Thymus (tissue), 11 donors: ENCODE results near the gene FLNC. TPM values are rescaled to one million over a fixed set of nuclear protein-coding genes. Genes with fewer than 3 reads are reported as not detected.

ENCODE experiments used
- DNase-seq, 9 donors: peaks; one replicate each; pipeline ENCODE4 v3.0.0-alpha.2; 2013; ENCODE audit warnings: low spot score in 9 of 9, low read depth in 6 of 9, missing footprints in 1 of 9
- H3K27ac ChIP-seq, 2 donors: one replicate each; pipeline ENCODE4 v1.5.1; 2013; ENCODE audit warnings: control low read depth in 1 of 2, low read depth in 1 of 2, low read length in 1 of 2, mild to moderate bottlenecking in 1 of 2, moderate library complexity in 1 of 2
- H3K27me3 ChIP-seq, 2 donors: one replicate each; pipeline ENCODE4 v1.5.1; 2013; ENCODE audit warnings: low read length in 1 of 2; ENCODE audit not compliant: control insufficient read depth in 2 of 2, insufficient read depth in 1 of 2
- H3K36me3 ChIP-seq, 2 donors: one replicate each; pipeline ENCODE4 v1.5.1; 2013; ENCODE audit warnings: low read length in 1 of 2, mild to moderate bottlenecking in 1 of 2, moderate library complexity in 1 of 2; ENCODE audit not compliant: control insufficient read depth in 2 of 2, insufficient read depth in 2 of 2
- H3K4me1 ChIP-seq, 2 donors: one replicate each; pipeline ENCODE4 v1.5.1; 2013; ENCODE audit warnings: low read length in 2 of 2; ENCODE audit not compliant: control insufficient read depth in 2 of 2, insufficient read depth in 2 of 2
- H3K4me3 ChIP-seq, 2 donors: one replicate each; pipeline ENCODE4 v1.5.1; 2013; ENCODE audit warnings: low read length in 2 of 2, control low read depth in 1 of 2, mild to moderate bottlenecking in 1 of 2
- H3K9me3 ChIP-seq, 2 donors: one replicate each; pipeline ENCODE4 v1.5.1; 2013; ENCODE audit warnings: low read length in 1 of 2, mild to moderate bottlenecking in 1 of 2; ENCODE audit not compliant: control insufficient read depth in 2 of 2, insufficient read depth in 1 of 2
- WGBS: extraction: QIAGEN DNeasy Blood & Tissue Kit; methylation state at CpG from one replicate; pipeline ENCODE4 v1.1.7; 2013; 5-methylcytosine and 5-hydroxymethylcytosine counted together
- polyA plus RNA-seq: library from polyadenylated mRNA; stranded (reverse); fragments of 200-250 nt; gene quantifications from one replicate; pipeline ENCODE4 v1.2.3, GENCODE V29; 2013
- total RNA-seq: library from RNA; stranded (reverse); fragments of 120-200 nt; gene quantifications from one replicate; pipeline ENCODE4 v1.2.4, GENCODE V29; 2013
- donor health status: healthy.

Gene FLNC
- total and polyA plus RNA-seq, 2 donors, result 0.71 to 0.96 TPM

- WGBS, result 94% methylated on average over 3 of the region's 3 CpGs
- peaks cover 0 to 1% of the 10 kb centered on the region in 2 donors for H3K9me3 ChIP-seq
- no peak for DNase-seq
- H3K36me3 ChIP-seq, result no peaks in the 10 kb centered on the region
- no peaks in the 10 kb centered on the region for H3K4me1 ChIP-seq
- H3K27ac ChIP-seq, result no peak overlapping the region
- H3K27me3 ChIP-seq, result peaks cover 18 to 36% of the 10 kb centered on the region in 2 donors
- H3K4me3 ChIP-seq, result no peak overlapping the region
These were observed 65.1 kb downstream of the FLNC start for GRCh38 chr7:128895320-128895719.

DNA sequence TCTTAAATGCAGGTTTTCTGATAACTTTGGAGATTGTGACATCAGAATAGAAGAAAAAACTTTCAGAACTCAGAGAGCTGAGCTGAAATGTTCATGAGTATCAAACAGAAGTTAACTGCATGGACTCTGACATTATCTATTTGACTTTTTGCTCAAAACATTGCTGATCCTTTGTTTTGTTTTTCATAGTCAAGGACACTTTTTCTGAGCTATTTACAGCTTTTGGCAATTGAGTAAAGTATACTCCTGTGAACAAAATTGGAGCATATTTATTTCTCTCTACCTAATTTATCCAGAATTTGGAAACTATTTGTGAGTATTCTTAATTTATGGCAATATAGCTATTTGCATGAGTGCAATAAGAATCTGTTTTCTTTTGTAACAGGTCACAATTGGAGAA, 69.2 kb downstream of the FLNC start:
- Histone ChIP-seq H3K36me3 (no peaks in the 10 kb centered on the region), H3K4me1 (peaks cover 0 to under 1% of the 10 kb centered on the region in 2 donors), H3K27ac (no peak overlapping the region), H3K27me3 (peaks cover 0 to 5% of the 10 kb centered on the region in 2 donors), H3K4me3 (no peak overlapping the region), H3K9me3 (no peaks in the 10 kb centered on the region)
- DNase-seq, result no peak

- Histone ChIP-seq H3K4me1 (peaks cover 0 to 2% of the 10 kb centered on the region in 2 donors), H3K4me3 (no peak overlapping the region), H3K36me3 (no peaks in the 10 kb centered on the region), H3K9me3 (no peaks in the 10 kb centered on the region), H3K27ac (no peak overlapping the region), H3K27me3 (peaks cover 0 to 5% of the 10 kb centered on the region in 2 donors)
- whole genome bisulfite sequencing, result 88% methylated on average over 1 of the region's 1 CpG
- DNase-seq, result no peak
These were observed 70.0 kb downstream of the FLNC start for GRCh38 chr7:128900237-128900636.

DNA sequence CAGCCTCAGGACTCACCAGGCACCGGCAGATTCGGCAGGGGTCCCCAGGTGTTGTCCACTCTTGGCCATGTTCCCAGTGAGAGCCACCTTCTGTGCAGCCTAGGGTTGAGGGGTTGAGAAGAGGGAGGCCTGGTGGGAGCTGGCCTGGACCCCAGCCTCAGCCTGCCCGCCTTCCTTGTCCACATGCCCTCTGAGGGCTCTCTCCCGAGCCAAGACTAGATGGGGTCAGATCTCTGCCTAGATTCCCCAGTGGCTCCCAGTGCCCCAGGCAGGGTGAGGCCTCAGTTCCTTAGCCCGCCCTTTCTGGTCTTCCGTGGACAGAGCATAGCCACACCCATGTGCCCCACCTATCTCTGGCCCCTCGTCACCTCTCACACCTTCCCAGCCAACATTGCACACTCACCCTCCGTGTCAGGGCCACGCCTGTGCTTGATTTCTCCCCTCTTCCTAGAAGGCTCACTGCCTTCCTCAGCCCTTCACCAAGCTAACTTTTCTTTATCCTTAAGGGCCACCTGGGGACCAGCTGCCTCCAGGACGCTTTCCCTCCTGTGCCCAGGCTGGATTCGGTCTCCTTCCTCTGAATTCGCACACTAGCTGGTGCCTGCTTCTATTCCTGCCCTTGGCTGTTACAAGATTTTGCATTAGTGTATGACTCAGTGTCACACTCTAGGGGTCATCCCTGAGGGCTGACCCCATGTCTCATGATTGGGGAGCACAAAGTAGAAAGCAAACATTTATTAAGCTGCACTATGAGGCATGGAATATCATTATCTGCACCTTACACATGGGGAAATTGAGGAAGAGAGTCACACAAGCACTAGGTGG, 72.8 kb downstream of the FLNC start:
- no peak overlapping the region for H3K4me3 ChIP-seq
- 93% methylated on average over 12 of the region's 12 CpGs for WGBS
- DNase-seq, result no peak
- peaks cover 0 to 16% of the 10 kb centered on the region in 2 donors for H3K27me3 ChIP-seq
- no peak overlapping the region for H3K27ac ChIP-seq
- no peaks in the 10 kb centered on the region for H3K36me3 ChIP-seq
- no peaks in the 10 kb centered on the region for H3K9me3 ChIP-seq
- peaks cover 0 to 2% of the 10 kb centered on the region in 2 donors for H3K4me1 ChIP-seq

DNA sequence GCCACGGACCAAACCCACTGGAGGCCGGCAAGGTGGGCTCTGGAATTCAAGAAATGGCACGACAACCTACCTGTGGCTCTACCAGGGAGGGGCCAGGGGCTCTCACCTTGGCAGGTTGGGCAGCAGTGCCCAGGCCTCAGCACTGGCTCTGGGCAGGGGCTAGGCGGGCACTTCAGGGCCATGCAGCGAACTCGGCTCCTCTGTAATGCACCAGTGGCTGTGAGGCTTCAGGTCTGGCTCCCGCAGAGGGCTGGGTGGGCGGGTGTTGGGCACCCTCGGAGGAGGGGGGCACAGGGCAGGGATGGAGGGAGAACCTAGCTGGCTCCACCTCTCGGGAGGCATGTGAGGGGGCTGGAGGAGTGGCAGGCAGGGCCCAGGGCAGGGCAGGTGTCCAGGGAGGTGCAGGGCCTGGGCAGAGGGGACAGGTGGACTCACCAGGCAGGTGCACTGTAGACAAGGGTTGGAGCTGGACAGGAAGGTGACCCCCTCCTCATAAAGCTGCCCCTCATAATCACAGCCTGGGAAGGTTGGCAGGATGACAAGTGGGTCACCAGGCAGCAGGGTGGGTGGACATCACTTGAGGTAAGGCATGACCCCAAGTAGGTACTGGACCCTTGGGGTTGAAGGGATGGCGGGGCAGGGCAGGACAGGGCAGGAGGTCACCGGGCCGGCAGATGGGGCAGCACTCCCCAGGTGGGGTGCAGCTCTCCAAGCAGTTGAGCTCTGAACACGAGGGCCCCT, 73.6 kb downstream of the FLNC start:
- 90% methylated on average over 14 of the region's 14 CpGs for WGBS
- DNase-seq, result no peak
- Histone ChIP-seq H3K27me3 (peaks cover 0 to 22% of the 10 kb centered on the region in 2 donors), H3K4me3 (no peak overlapping the region), H3K36me3 (no peaks in the 10 kb centered on the region), H3K4me1 (peaks cover 0 to 2% of the 10 kb centered on the region in 2 donors), H3K27ac (no peak overlapping the region), H3K9me3 (no peaks in the 10 kb centered on the region)

DNA sequence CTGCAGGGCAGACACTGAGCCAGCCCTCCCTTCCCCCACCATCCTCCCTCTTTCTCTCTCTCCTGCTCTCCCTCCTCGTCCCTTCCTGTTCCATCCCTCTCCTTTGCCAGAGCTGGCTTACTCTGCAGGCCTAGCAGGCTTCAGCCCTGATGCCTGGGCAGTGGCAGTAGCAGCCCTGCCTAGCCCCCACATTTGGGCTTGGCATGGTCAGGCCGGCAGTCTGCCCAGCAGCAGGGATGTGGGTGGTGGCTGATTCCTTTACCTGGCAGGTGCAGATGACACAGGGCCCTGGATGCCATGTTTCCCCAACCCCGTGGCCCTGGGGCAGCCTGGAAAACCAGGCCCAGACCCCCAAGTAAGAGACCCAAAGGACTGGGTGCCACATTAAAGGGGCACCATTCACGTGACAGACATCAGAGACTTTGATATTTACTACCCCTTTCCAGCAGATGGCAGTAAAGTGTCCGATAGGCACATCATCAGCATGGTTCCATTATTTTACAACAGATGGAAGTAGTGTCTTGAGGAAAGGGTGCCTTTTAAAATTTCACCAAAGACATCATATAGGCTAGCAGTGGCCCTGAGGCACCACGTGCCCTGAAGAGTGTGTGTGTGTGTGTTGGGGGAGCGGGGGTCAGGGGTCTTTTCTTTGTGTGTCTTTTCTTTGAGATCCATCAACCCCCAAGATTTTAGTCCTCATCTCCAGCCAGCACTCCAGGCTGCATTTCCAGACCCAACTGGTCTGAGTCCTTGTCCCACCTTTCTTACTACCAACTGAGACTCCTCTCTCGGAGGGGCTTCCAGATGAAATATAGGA, 74.4 kb downstream of the FLNC start:
- Histone ChIP-seq H3K4me3 (no peak overlapping the region), H3K27ac (no peak overlapping the region), H3K4me1 (peaks cover 0 to 2% of the 10 kb centered on the region in 2 donors), H3K9me3 (no peaks in the 10 kb centered on the region), H3K36me3 (no peaks in the 10 kb centered on the region), H3K27me3 (peaks cover 2 to 30% of the 10 kb centered on the region in 2 donors)
- DNase-seq, result peak in 8 of 9 donors; percentile 42 to 83 (median 56)
- 41% methylated on average over 8 of the region's 8 CpGs for WGBS

DNA sequence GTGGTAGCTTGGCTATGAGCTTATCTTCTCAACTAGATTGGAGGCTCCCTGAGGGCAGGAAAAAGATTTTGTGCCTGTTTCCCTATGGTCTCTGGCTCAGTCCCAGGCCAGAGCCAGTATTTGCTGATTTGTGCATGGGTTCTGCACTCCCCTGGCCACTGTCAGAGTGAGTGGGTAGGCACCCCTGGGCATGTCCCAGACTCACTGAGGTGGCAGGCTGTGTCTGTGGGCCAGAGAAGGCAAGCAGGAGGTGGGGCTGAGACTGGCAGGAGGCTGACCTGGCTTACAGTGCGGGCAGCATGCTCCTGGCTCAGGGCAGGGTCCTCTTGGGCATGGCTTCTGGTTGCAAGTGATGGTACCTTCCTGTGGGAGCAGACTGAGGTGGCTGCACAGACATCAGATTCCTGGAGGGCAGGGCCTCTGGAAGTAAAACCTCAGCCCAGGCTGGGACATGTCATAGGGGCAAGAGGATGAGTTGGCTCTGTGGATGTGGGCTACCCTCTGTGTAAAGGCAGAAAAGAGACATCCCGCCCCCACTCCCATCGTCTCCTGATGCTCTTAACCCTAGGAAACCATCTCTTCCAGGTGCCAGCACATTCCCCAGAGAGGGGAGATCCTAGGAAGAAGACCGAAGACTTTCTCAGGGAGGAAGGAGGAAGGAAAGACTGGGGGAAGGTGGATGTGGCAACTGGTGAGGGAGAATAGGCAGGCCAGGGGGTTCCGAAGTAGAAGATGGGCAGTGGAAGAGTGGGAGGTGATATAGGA, 76.0 kb downstream of the FLNC start:
- peaks cover 13 to 46% of the 10 kb centered on the region in 2 donors for H3K27me3 ChIP-seq
- no peak for DNase-seq

DNA sequence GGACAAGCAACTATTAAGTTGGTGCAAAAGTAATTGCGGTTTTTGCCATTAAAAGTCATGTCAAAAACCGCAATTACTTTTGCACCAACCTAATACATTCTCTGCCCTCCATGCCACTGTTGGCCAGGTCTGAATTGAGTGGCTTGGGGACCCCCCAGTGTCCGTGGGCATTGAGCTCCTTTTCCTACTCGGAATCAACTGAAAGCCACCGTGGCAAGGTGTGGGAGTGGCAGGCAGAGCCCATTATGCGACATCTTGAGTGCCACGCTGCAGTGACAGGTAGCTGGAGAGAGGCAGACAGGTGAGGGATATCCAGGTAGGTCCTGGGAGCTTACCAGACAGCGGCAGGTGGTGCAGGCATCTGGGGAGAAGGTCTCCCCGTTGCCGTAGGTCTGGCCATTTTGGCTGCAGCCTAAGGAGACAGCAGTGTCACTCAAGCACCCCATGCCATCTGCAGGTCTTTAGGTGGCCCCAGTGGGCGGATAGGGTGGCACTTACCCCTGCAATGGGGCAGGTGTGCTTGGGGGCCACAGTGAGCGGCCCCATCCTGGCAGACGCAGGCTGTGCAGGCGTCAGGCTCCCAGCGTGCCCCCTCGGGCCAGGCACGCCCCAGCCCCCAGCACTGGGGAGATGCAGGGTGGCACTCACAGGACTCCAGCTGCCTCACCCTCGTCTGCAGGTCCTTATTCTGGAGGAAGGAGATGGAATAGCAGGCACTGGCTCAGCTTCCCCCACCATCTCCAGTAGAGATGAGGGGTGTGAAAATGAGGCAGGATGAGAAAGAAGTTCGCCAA, 76.8 kb downstream of the FLNC start:
- H3K9me3 ChIP-seq, result no peaks in the 10 kb centered on the region
- peaks cover 0 to 2% of the 10 kb centered on the region in 2 donors for H3K4me1 ChIP-seq
- DNase-seq, result no peak
- no peaks in the 10 kb centered on the region for H3K36me3 ChIP-seq
- no peak overlapping the region for H3K27ac ChIP-seq
- 95% methylated on average over 19 of the region's 19 CpGs for WGBS
- H3K4me3 ChIP-seq, result no peak overlapping the region
- peaks cover 13 to 54% of the 10 kb centered on the region in 2 donors for H3K27me3 ChIP-seq

More for the DNA sequence above, 76.0 kb downstream of the FLNC start:
- Histone ChIP-seq H3K36me3 (no peaks in the 10 kb centered on the region), H3K4me3 (no peak overlapping the region), H3K4me1 (peaks cover 0 to 2% of the 10 kb centered on the region in 2 donors), H3K9me3 (no peaks in the 10 kb centered on the region), H3K27ac (no peak overlapping the region)
- 96% methylated on average over 5 of the region's 5 CpGs for WGBS
